ENCODE data around the gene EDEM1. TPM values are rescaled to one million over a fixed set of nuclear protein-coding genes. Genes with fewer than 3 reads are reported as not detected.

Gene EDEM1
- total and polyA plus RNA-seq, 10 of the 15 experiments (the other 5 are each of a cell fraction or from before 2014, with no cell fraction given): 18.9 to 138 (median 57.5) TPM

GRCh38 chr3:5155241-5155640 is 32.3 kb upstream of the EDEM1 start:
- ChIA-PET CTCF (interaction anchor here (1.1 kb wide), 1 partner anchor 16 kb away, joined by 4 read pairs; no protein-coding TSS in a partner anchor), RAD21 (ENCODE audit: unreplicated experiment) (interaction anchor here (0.8 to 1.5 kb wide), 3 partner anchors 15 to 30 kb away, joined by 3 to 4 read pairs (median 4); no protein-coding TSS in a partner anchor), POLR2A (interaction anchor here (1.3 kb wide), 1 partner anchor 15 kb away, joined by 5 read pairs; no protein-coding TSS in a partner anchor), SMC1A (ENCODE audit: uncharacterized antibody, unreplicated experiment) (interaction anchor here (0.8 to 1.9 kb wide), 5 partner anchors 13 to 44 kb away, joined by 3 to 6 read pairs (median 4); no protein-coding TSS in a partner anchor)
- H3K9ac ChIP-seq (ENCODE audit: control insufficient read depth, insufficient read depth, low read length): no peak overlapping the region
- BruUV-seq (replicated peaks): no TSS peak
- H3K4me2 ChIP-seq (ENCODE audit: control insufficient read depth, insufficient read depth): no peak overlapping the region
- H3K4me3 ChIP-seq: no peak overlapping the region
- no peak for TF ChIP-seq TCF3 (IDR thresholded peaks at IDR 0.05; ENCODE audit: borderline replicate concordance, insufficient read depth, low read depth, low read length)
- H2AFZ ChIP-seq (ENCODE audit: control insufficient read depth, low read depth, low read length): no peak overlapping the region
- FAIRE-seq (no peak), DNase-seq (ENCODE audit: low read depth, low spot score) (no peak), ATAC-seq (no peak)
- H3K4me1 ChIP-seq (ENCODE audit: control insufficient read depth, insufficient read depth, low read length): peaks cover 12% of the 10 kb centered on the region; the same call in 1 of the 2 replicates
- no peaks in the 10 kb centered on the region for H3K27me3 ChIP-seq (replicated peaks in 1 of 2; ENCODE audit: control insufficient read depth in 2 of 2, insufficient read depth in 2 of 2, low read length in 1 of 2)
- no peak overlapping the region for H3K27ac ChIP-seq (ENCODE audit: control insufficient read depth, insufficient read depth)
- intact Hi-C loops (cut with micrococcal nuclease; ENCODE audit: unreplicated experiment) (no loop called here), in situ Hi-C loops (cut with MboI) (no loop called here)
- H3K36me3 ChIP-seq (ENCODE audit: control insufficient read depth in 2 of 2, insufficient read depth in 2 of 2, low read length in 1 of 2): no peaks in the 10 kb centered on the region; a peak in 1 of 4 replicates
- H4K20me1 ChIP-seq (ENCODE audit: control insufficient read depth, insufficient read depth): no peaks in the 10 kb centered on the region
- peaks cover 7% of the 10 kb centered on the region; the same call in 2 of the 3 replicates for H3K9me3 ChIP-seq (replicated peaks; ENCODE audit: control insufficient read depth, insufficient read depth, low read length)
- peaks cover 88% of the 10 kb centered on the region for H3K79me2 ChIP-seq (ENCODE audit: control insufficient read depth, insufficient read depth, low read length)

GRCh38 chr3:5160321-5160720 is 27.2 kb upstream of the EDEM1 start:
- BruUV-seq (replicated peaks): no TSS peak
- H3K4me1 ChIP-seq (ENCODE audit: control insufficient read depth, insufficient read depth, low read length): peaks cover 17% of the 10 kb centered on the region
- H4K20me1 ChIP-seq (ENCODE audit: control insufficient read depth, insufficient read depth): no peaks in the 10 kb centered on the region
- no peak for FAIRE-seq
- H3K4me3 ChIP-seq: no peak overlapping the region
- no peaks in the 10 kb centered on the region for H3K27me3 ChIP-seq (replicated peaks in 1 of 2; ENCODE audit: control insufficient read depth in 2 of 2, insufficient read depth in 2 of 2, low read length in 1 of 2)
- H3K4me2 ChIP-seq (ENCODE audit: control insufficient read depth, insufficient read depth): no peak overlapping the region
- no peak for ATAC-seq
- H3K9ac ChIP-seq (ENCODE audit: control insufficient read depth, insufficient read depth, low read length): no peak overlapping the region
- DNase-seq (ENCODE audit: low read depth, low spot score): no peak
- WGBS (ENCODE audit: insufficient coverage, insufficient replicate concordance, low lambda C conversion rate, missing lambda C conversion rate): 64% methylated on average over 3 of the region's 3 CpGs
- peak overlapping the region; percentile 67 for H3K27ac ChIP-seq (ENCODE audit: control insufficient read depth, insufficient read depth)
- ChIA-PET CTCF (interaction anchor here (0.8 to 2.7 kb wide), 3 partner anchors 10 to 24 kb away, joined by 3 to 7 read pairs (median 3); no protein-coding TSS in a partner anchor), RAD21 (ENCODE audit: unreplicated experiment) (interaction anchor here (0.5 to 1.9 kb wide), 4 partner anchors 10 to 652 kb away, joined by 3 to 6 read pairs (median 3); no protein-coding TSS in a partner anchor), SMC1A (ENCODE audit: uncharacterized antibody, unreplicated experiment) (interaction anchor here (0.6 to 4.4 kb wide), 9 partner anchors 8 to 27 kb away, joined by 3 to 30 read pairs (median 10); partner anchors contain the start of gene EDEM1), POLR2A (interaction anchor here (0.6 to 1.5 kb wide), 4 partner anchors 21 to 38 kb away, joined by 3 to 8 read pairs (median 4); no protein-coding TSS in a partner anchor)
- no peaks in the 10 kb centered on the region; the same call in 2 of the 3 replicates for H3K9me3 ChIP-seq (replicated peaks; ENCODE audit: control insufficient read depth, insufficient read depth, low read length)
- intact Hi-C loops (cut with micrococcal nuclease; ENCODE audit: unreplicated experiment): no loop called here
- in situ Hi-C loops (cut with MboI): no loop called here
- no peaks in the 10 kb centered on the region for H3K36me3 ChIP-seq (ENCODE audit: control insufficient read depth in 2 of 2, insufficient read depth in 2 of 2, low read length in 1 of 2)
- no peak overlapping the region for H2AFZ ChIP-seq (ENCODE audit: control insufficient read depth, low read depth, low read length)
- peaks cover 88% of the 10 kb centered on the region for H3K79me2 ChIP-seq (ENCODE audit: control insufficient read depth, insufficient read depth, low read length)
- TF ChIP-seq ZNF687 (IDR thresholded peaks at IDR 0.05): no peak
- TF ChIP-seq BHLHE40 (IDR thresholded peaks at IDR 0.05; ENCODE audit: borderline replicate concordance in 1 of 2, low read depth in 2 of 2, low read length in 1 of 2): no peak
- no peak for TF ChIP-seq GABPA (IDR thresholded peaks at IDR 0.05; ENCODE audit: low read depth)
- no peak for TF ChIP-seq FOS (IDR thresholded peaks at IDR 0.05; ENCODE audit: borderline replicate concordance, extremely low read depth, insufficient read length)
- TF ChIP-seq NR2C1 (IDR thresholded peaks at IDR 0.05): no peak
- TF ChIP-seq ZNF622 (IDR thresholded peaks at IDR 0.05): no peak
- no peak for TF ChIP-seq POU2F2 (IDR thresholded peaks at IDR 0.05; ENCODE audit: borderline replicate concordance, low read depth, low read length)
- no peak for TF ChIP-seq SREBF1 (IDR thresholded peaks at IDR 0.05; ENCODE audit: low read length)
- TF ChIP-seq NBN (IDR thresholded peaks at IDR 0.05): no peak
- TF ChIP-seq HDAC6 (IDR thresholded peaks at IDR 0.05; ENCODE audit: unreplicated experiment): no peak
- TF ChIP-seq EP300 (IDR thresholded peaks at IDR 0.05; ENCODE audit: borderline replicate concordance in 1 of 2, control insufficient read depth in 1 of 2, low read depth in 2 of 2, low read length in 2 of 2): no peak

Measured in GM12878 (cell line).